ENCODE results near the gene RBM4. TPM values are rescaled to one million over a fixed set of nuclear protein-coding genes. Genes with fewer than 3 reads are reported as not detected.

The RBM4 gene
- total and polyA plus RNA-seq, 9 of the 15 experiments (the other 6 are each of a cell fraction or from before 2014, with no cell fraction given) = 81.6 to 233 (median 122) TPM

DNA sequence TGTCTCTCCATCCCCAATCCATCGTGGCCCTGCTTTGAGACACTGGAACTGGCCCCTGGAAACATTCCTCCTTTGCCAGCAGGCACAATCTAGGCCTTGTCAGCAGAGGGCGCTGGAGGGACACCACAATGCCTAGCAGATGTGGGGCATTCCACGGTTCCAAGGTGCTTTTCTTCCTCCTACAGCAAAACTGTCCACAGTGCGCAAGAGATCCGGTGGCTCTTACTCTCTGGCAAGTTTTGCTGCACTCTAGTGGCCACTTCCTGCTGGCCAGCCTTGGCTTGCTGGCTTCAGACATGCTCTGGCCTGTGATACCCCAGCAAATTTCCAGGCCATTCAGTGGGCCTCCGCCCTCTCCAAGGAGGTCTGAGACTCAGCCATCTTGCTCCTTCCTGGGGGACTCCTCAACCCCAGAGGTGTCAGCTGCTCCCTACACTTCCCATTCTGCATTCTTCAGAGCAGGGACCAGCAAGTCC, 56.3 kb downstream of the RBM4 start (continued):
- TF ChIP-seq, protein P1, sequence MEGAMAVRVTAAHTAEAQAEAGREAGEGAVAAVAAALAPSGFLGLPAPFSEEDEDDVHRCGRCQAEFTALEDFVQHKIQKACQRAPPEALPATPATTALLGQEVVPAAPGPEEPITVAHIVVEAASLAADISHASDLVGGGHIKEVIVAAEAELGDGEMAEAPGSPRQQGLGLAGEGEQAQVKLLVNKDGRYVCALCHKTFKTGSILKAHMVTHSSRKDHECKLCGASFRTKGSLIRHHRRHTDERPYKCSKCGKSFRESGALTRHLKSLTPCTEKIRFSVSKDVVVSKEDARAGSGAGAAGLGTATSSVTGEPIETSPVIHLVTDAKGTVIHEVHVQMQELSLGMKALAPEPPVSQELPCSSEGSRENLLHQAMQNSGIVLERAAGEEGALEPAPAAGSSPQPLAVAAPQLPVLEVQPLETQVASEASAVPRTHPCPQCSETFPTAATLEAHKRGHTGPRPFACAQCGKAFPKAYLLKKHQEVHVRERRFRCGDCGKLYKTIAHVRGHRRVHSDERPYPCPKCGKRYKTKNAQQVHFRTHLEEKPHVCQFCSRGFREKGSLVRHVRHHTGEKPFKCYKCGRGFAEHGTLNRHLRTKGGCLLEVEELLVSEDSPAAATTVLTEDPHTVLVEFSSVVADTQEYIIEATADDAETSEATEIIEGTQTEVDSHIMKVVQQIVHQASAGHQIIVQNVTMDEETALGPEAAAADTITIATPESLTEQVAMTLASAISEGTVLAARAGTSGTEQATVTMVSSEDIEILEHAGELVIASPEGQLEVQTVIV (CRISPR knock-in tag; IDR thresholded peaks at IDR 0.05; ENCODE audit: borderline replicate concordance) = no peak
- TF ChIP-seq, protein P2, sequence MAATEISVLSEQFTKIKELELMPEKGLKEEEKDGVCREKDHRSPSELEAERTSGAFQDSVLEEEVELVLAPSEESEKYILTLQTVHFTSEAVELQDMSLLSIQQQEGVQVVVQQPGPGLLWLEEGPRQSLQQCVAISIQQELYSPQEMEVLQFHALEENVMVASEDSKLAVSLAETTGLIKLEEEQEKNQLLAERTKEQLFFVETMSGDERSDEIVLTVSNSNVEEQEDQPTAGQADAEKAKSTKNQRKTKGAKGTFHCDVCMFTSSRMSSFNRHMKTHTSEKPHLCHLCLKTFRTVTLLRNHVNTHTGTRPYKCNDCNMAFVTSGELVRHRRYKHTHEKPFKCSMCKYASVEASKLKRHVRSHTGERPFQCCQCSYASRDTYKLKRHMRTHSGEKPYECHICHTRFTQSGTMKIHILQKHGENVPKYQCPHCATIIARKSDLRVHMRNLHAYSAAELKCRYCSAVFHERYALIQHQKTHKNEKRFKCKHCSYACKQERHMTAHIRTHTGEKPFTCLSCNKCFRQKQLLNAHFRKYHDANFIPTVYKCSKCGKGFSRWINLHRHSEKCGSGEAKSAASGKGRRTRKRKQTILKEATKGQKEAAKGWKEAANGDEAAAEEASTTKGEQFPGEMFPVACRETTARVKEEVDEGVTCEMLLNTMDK (IDR thresholded peaks at IDR 0.05; ENCODE audit: borderline replicate concordance, insufficient read depth, low read depth, low read length, poor library complexity, severe bottlenecking) = no peak
- peak; percentile 48; the same call in 1 of the 2 replicates for TF ChIP-seq HDAC2 (IDR thresholded peaks at IDR 0.05)
- no peak for TF ChIP-seq GTF2F1 (IDR thresholded peaks at IDR 0.05; ENCODE audit: low read depth, low read length)
- TF ChIP-seq, protein P3, sequence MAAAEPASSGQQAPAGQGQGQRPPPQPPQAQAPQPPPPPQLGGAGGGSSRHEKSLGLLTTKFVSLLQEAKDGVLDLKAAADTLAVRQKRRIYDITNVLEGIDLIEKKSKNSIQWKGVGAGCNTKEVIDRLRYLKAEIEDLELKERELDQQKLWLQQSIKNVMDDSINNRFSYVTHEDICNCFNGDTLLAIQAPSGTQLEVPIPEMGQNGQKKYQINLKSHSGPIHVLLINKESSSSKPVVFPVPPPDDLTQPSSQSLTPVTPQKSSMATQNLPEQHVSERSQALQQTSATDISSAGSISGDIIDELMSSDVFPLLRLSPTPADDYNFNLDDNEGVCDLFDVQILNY (CRISPR knock-in tag; IDR thresholded peaks at IDR 0.05) = no peak
- TF ChIP-seq TAL1 (IDR thresholded peaks at IDR 0.05) = no peak
- TF ChIP-seq ZBED1 (IDR thresholded peaks at IDR 0.05) = no peak
- no peak for TF ChIP-seq C11orf30 (IDR thresholded peaks at IDR 0.05; ENCODE audit: low read depth)
- TF ChIP-seq RBM17 (IDR thresholded peaks at IDR 0.05; ENCODE audit: borderline replicate concordance, low read depth, low read length) = no peak
- no peak for TF ChIP-seq U2AF1 (optimal IDR thresholded peaks at IDR 0.05; ENCODE audit: low read depth, low read length)
- TF ChIP-seq, protein P4, sequence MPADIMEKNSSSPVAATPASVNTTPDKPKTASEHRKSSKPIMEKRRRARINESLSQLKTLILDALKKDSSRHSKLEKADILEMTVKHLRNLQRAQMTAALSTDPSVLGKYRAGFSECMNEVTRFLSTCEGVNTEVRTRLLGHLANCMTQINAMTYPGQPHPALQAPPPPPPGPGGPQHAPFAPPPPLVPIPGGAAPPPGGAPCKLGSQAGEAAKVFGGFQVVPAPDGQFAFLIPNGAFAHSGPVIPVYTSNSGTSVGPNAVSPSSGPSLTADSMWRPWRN (IDR thresholded peaks at IDR 0.05; ENCODE audit: low read depth) = no peak
- TF ChIP-seq ZNF224 (CRISPR knock-in tag; IDR thresholded peaks at IDR 0.05) = no peak
- TF ChIP-seq NR3C1 (CRISPR knock-in tag; IDR thresholded peaks at IDR 0.05) = no peak
- TF ChIP-seq, protein P5, sequence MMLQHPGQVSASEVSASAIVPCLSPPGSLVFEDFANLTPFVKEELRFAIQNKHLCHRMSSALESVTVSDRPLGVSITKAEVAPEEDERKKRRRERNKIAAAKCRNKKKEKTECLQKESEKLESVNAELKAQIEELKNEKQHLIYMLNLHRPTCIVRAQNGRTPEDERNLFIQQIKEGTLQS (IDR thresholded peaks at IDR 0.05) = no peak
- TF ChIP-seq, protein P5 (CRISPR knock-in tag; conservative IDR thresholded peaks at IDR 0.05) = no peak
- no peak for TF ChIP-seq MCM2 (IDR thresholded peaks at IDR 0.05; ENCODE audit: low read depth)
- TF ChIP-seq POLR2AphosphoS5 (IDR thresholded peaks at IDR 0.05; ENCODE audit: control insufficient read depth, insufficient read depth, low read depth, low read length) = no peak
